ENCODE measurements around the gene DCDC2C.
"Not testable (repeated sequence)": the region's sequence is repeated elsewhere in the genome, so short reads cannot be mapped to it uniquely, and the experiment has no call there.

Gene DCDC2C

GRCh38 chr2:3789256-3789655, 85.9 kb downstream of the DCDC2C start:
- Histone ChIP-seq H3K27me3 (ENCODE audit: insufficient read depth, low read length) (no peaks in the 10 kb centered on the region), H3K27ac (ENCODE audit: low read depth, low read length) (no peak overlapping the region), H3K79me2 (ENCODE audit: control insufficient read depth, insufficient read depth, low read length, unreplicated experiment) (no peaks in the 10 kb centered on the region), H3K4me1 (ENCODE audit: control insufficient read depth, insufficient read depth, low read length, unreplicated experiment) (no peaks in the 10 kb centered on the region), H3K4me3 (ENCODE audit: low read depth, low read length) (no peak overlapping the region), H3K36me3 (ENCODE audit: insufficient read depth, low read length) (no peaks in the 10 kb centered on the region), H2AFZ (ENCODE audit: low read length, unreplicated experiment) (no peak overlapping the region)

DNA sequence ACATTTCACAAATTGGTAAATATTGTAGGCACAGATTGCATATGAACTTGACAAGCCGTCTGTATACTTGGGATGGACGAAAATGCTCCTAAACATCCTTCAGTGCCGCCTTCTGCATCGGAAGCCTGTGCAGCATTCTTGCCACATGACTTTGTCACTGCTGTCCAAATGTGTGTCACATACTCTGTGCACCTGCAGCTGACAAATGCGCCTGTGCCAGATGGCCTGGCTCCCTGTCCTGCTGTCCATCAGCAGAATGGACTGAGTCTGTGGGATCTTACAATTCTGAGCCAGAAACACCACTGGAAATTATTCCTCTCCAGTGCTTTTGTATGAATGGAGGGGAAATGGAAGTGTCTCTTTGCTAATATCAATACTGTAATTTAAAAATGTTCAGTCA, 89.9 kb downstream of the DCDC2C start:
- H3K79me2 ChIP-seq (ENCODE audit: control insufficient read depth, insufficient read depth, low read length, unreplicated experiment) = no peaks in the 10 kb centered on the region
- H3K36me3 ChIP-seq (ENCODE audit: insufficient read depth, low read length) = no peaks in the 10 kb centered on the region
- H3K4me3 ChIP-seq (ENCODE audit: low read depth, low read length) = no peak overlapping the region
- no peak overlapping the region for H3K27ac ChIP-seq (ENCODE audit: low read depth, low read length)
- H3K27me3 ChIP-seq (ENCODE audit: insufficient read depth, low read length) = no peaks in the 10 kb centered on the region
- no peak overlapping the region for H2AFZ ChIP-seq (ENCODE audit: low read length, unreplicated experiment)
- H3K4me1 ChIP-seq (ENCODE audit: control insufficient read depth, insufficient read depth, low read length, unreplicated experiment) = no peaks in the 10 kb centered on the region

GRCh38 chr2:3801506-3801905, 98.1 kb downstream of the DCDC2C start:
- Histone ChIP-seq H3K36me3 (ENCODE audit: insufficient read depth, low read length) (no peaks in the 10 kb centered on the region), H3K4me1 (ENCODE audit: control insufficient read depth, insufficient read depth, low read length, unreplicated experiment) (no peaks in the 10 kb centered on the region), H3K4me3 (ENCODE audit: low read depth, low read length) (no peak overlapping the region), H3K79me2 (ENCODE audit: control insufficient read depth, insufficient read depth, low read length, unreplicated experiment) (no peaks in the 10 kb centered on the region), H3K27ac (ENCODE audit: low read depth, low read length) (no peak overlapping the region), H3K27me3 (ENCODE audit: insufficient read depth, low read length) (no peaks in the 10 kb centered on the region), H2AFZ (ENCODE audit: low read length, unreplicated experiment) (no peak overlapping the region)

- Histone ChIP-seq H3K36me3 (ENCODE audit: insufficient read depth, low read length) (no peaks in the 10 kb centered on the region), H3K79me2 (ENCODE audit: control insufficient read depth, insufficient read depth, low read length, unreplicated experiment) (no peaks in the 10 kb centered on the region), H3K27ac (ENCODE audit: low read depth, low read length) (no peak overlapping the region), H3K4me1 (ENCODE audit: control insufficient read depth, insufficient read depth, low read length, unreplicated experiment) (no peaks in the 10 kb centered on the region), H2AFZ (ENCODE audit: low read length, unreplicated experiment) (no peak overlapping the region), H3K27me3 (ENCODE audit: insufficient read depth, low read length) (no peaks in the 10 kb centered on the region), H3K4me3 (ENCODE audit: low read depth, low read length) (no peak overlapping the region)
Observed at GRCh38 chr2:3805201-3805939, 102.0 kb downstream of the DCDC2C start.

GRCh38 chr2:3806168-3806567, 102.8 kb downstream of the DCDC2C start:
- no peaks in the 10 kb centered on the region for H3K36me3 ChIP-seq (ENCODE audit: insufficient read depth, low read length)
- H3K27ac ChIP-seq (ENCODE audit: low read depth, low read length) = no peak overlapping the region
- H3K4me3 ChIP-seq (ENCODE audit: low read depth, low read length) = no peak overlapping the region
- H3K4me1 ChIP-seq (ENCODE audit: control insufficient read depth, insufficient read depth, low read length, unreplicated experiment) = no peaks in the 10 kb centered on the region
- no peaks in the 10 kb centered on the region for H3K79me2 ChIP-seq (ENCODE audit: control insufficient read depth, insufficient read depth, low read length, unreplicated experiment)
- H3K27me3 ChIP-seq (ENCODE audit: insufficient read depth, low read length) = no peaks in the 10 kb centered on the region
- no peak overlapping the region for H2AFZ ChIP-seq (ENCODE audit: low read length, unreplicated experiment)

DNA sequence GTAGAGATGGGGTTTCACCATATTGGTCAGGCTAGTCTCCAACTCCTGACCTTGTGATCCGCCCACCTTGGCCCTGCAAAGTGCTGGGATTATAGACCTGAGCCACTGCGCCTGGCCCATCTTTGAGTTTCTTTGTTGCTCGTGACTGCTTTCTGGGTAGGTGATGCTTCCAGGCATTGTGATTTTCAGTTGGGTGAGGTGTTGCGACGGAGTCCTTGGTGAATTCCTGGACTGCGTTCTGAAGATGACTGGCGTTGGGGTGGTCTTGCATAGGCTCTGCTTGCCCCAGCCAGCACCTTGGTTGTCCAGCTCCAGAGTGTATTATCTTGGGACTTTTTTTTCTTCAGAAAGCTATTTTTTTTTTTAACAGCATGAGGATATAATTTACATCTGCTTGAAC, 103.4 kb downstream of the DCDC2C start:
- H2AFZ ChIP-seq (ENCODE audit: low read length, unreplicated experiment) = no peak overlapping the region
- no peak overlapping the region for H3K4me3 ChIP-seq (ENCODE audit: low read depth, low read length)
- H3K27me3 ChIP-seq (ENCODE audit: insufficient read depth, low read length) = no peaks in the 10 kb centered on the region
- no peaks in the 10 kb centered on the region for H3K79me2 ChIP-seq (ENCODE audit: control insufficient read depth, insufficient read depth, low read length, unreplicated experiment)
- no peaks in the 10 kb centered on the region for H3K36me3 ChIP-seq (ENCODE audit: insufficient read depth, low read length)
- H3K27ac ChIP-seq (ENCODE audit: low read depth, low read length) = no peak overlapping the region
- no peaks in the 10 kb centered on the region for H3K4me1 ChIP-seq (ENCODE audit: control insufficient read depth, insufficient read depth, low read length, unreplicated experiment)

DNA sequence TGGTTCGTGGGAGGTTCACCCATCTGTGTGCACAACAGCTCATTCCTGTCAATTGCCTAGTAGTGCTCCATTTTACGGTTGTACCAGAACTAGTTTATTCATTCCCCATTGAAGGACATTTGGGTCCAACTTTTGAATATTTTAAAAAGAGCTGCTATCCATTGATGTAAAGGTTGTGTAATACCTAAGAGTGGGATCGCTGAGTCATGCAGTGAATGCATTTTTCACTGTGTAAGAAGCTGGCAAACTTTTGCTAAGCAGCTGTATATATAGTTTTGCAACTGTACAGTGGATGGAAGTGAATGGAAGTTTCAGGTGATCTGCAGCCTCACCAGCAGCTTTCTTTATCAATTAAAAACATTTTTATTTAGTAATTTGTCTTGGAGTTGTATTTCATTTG, 104.5 kb downstream of the DCDC2C start:
- no peak overlapping the region for H3K27ac ChIP-seq (ENCODE audit: low read depth, low read length)
- H3K4me1 ChIP-seq (ENCODE audit: control insufficient read depth, insufficient read depth, low read length, unreplicated experiment) = no peaks in the 10 kb centered on the region
- H3K27me3 ChIP-seq (ENCODE audit: insufficient read depth, low read length) = no peaks in the 10 kb centered on the region
- H3K4me3 ChIP-seq (ENCODE audit: low read depth, low read length) = no peak overlapping the region
- H2AFZ ChIP-seq (ENCODE audit: low read length, unreplicated experiment) = no peak overlapping the region
- no peaks in the 10 kb centered on the region for H3K36me3 ChIP-seq (ENCODE audit: insufficient read depth, low read length)
- H3K79me2 ChIP-seq (ENCODE audit: control insufficient read depth, insufficient read depth, low read length, unreplicated experiment) = no peaks in the 10 kb centered on the region

DNA sequence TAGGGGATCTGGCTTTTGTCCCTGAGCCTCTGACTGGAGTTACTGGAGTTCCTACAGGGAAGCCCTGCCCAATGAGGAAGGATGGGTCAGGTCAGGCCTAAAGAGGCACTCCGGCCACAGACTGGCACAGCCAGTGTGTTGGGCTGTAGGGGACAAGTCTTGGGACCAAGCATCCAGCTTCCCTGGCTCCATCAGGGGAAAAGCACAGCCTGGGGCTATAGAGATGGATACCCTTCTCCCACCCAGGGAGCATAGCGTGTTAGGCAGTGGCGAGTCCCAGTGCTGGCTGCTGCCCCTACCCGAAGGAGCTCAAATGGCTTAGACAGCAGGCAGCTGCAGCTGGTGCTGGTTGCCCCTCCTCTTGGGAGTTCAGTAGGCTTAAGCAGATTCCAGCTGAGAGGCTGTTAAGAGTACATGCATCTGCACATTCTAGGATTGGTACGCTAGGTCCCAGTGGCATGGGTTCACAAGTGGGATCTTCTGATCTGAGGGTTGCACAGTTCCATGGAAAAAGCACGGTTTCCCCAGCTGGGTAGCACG, 111.4 kb downstream of the DCDC2C start:
- Histone ChIP-seq H3K4me1 (ENCODE audit: control insufficient read depth, insufficient read depth, low read length, unreplicated experiment) (no peaks in the 10 kb centered on the region), H2AFZ (ENCODE audit: low read length, unreplicated experiment) (no peak overlapping the region), H3K27ac (ENCODE audit: low read depth, low read length) (no peak overlapping the region), H3K27me3 (ENCODE audit: insufficient read depth, low read length) (no peaks in the 10 kb centered on the region), H3K36me3 (ENCODE audit: insufficient read depth, low read length) (no peaks in the 10 kb centered on the region), H3K4me3 (ENCODE audit: low read depth, low read length) (no peak overlapping the region), H3K79me2 (ENCODE audit: control insufficient read depth, insufficient read depth, low read length, unreplicated experiment) (no peaks in the 10 kb centered on the region)

GRCh38 chr2:3817144-3817543, 113.8 kb downstream of the DCDC2C start:
- H3K36me3 ChIP-seq (ENCODE audit: insufficient read depth, low read length); H2AFZ ChIP-seq (ENCODE audit: low read length, unreplicated experiment); H3K4me1 ChIP-seq (ENCODE audit: control insufficient read depth, insufficient read depth, low read length, unreplicated experiment); H3K27me3 ChIP-seq (ENCODE audit: insufficient read depth, low read length); H3K27ac ChIP-seq (ENCODE audit: low read depth, low read length); H3K79me2 ChIP-seq (ENCODE audit: control insufficient read depth, insufficient read depth, low read length, unreplicated experiment); H3K4me3 ChIP-seq (ENCODE audit: low read depth, low read length): not testable (repeated sequence)

GRCh38 chr2:3823748-3824147, 120.4 kb downstream of the DCDC2C start:
- Histone ChIP-seq H3K79me2 (ENCODE audit: control insufficient read depth, insufficient read depth, low read length, unreplicated experiment) (no peaks in the 10 kb centered on the region), H3K27me3 (ENCODE audit: insufficient read depth, low read length) (no peaks in the 10 kb centered on the region), H2AFZ (ENCODE audit: low read length, unreplicated experiment) (no peak overlapping the region), H3K27ac (ENCODE audit: low read depth, low read length) (no peak overlapping the region), H3K4me1 (ENCODE audit: control insufficient read depth, insufficient read depth, low read length, unreplicated experiment) (no peaks in the 10 kb centered on the region), H3K36me3 (ENCODE audit: insufficient read depth, low read length) (no peaks in the 10 kb centered on the region), H3K4me3 (ENCODE audit: low read depth, low read length) (no peak overlapping the region)

Data from ACC112 (cell line).